GM19099 (cell line): ENCODE results near the gene NKX2-3.

Experiments used
- POLR2A ChIP-seq: IDR thresholded peaks from 3 replicates; pipeline ENCODE4 v1.6.1; 2011; ENCODE audit warnings: low read depth; ENCODE audit not compliant: insufficient read length; ENCODE audit errors: extremely low read depth

Gene NKX2-3

GRCh38 chr10:99532687-99533495 lies at the start of gene NKX2-3:
Gene NKX2-3 (plus strand): TSS chr10:99532942. CDS start chr10:99533132, 190 bp downstream.
- no peak for TF ChIP-seq POLR2A

- TF ChIP-seq POLR2A: no peak
Observed at GRCh38 chr10:99484626-99485581, 47.8 kb upstream of the NKX2-3 start.

- no peak for TF ChIP-seq POLR2A
Observed at GRCh38 chr10:99487125-99487807, 45.5 kb upstream of the NKX2-3 start.

- TF ChIP-seq POLR2A: no peak
Observed at GRCh38 chr10:99489271-99489670, 43.5 kb upstream of the NKX2-3 start.

GRCh38 chr10:99497343-99498025 lies 35.3 kb upstream of the NKX2-3 start:
- no peak for TF ChIP-seq POLR2A

GRCh38 chr10:99506416-99506815 lies 26.3 kb upstream of the NKX2-3 start:
- TF ChIP-seq POLR2A: no peak

- TF ChIP-seq POLR2A: no peak
Observed at GRCh38 chr10:99507265-99507664, 25.5 kb upstream of the NKX2-3 start.

- TF ChIP-seq POLR2A: no peak
Observed at GRCh38 chr10:99513061-99513460, 19.7 kb upstream of the NKX2-3 start.

- TF ChIP-seq POLR2A: no peak
Observed at GRCh38 chr10:99519690-99520039, 13.1 kb upstream of the NKX2-3 start.

- TF ChIP-seq POLR2A: no peak
Observed at GRCh38 chr10:99520040-99520846, 12.5 kb upstream of the NKX2-3 start.

GRCh38 chr10:99520847-99521764 lies 11.6 kb upstream of the NKX2-3 start:
- no peak for TF ChIP-seq POLR2A

- no peak for TF ChIP-seq POLR2A
Observed at GRCh38 chr10:99521765-99522469, 10.8 kb upstream of the NKX2-3 start.
